Aorta (tissue), 5 donors: Measurements from ENCODE around the gene AP4S1. TPM values are rescaled to one million over a fixed set of nuclear protein-coding genes. Genes with fewer than 3 reads are reported as not detected.
"Not testable (repeated sequence)": the region's sequence is repeated elsewhere in the genome, so short reads cannot be mapped to it uniquely, and the experiment has no call there.

Experiments
- ATAC-seq: fragments of 200-7000 bp; cut with Tn5 transposase; one replicate; pipeline ENCODE4 v1.9.1; 2022; ENCODE audit warnings: moderate library complexity; ENCODE audit not compliant: low FRiP score
- DNase-seq, 2 donors: peaks; one replicate each; pipeline ENCODE4 v3.0.0-alpha.2; 2020
- H3K27ac ChIP-seq, 2 donors: one replicate each; pipeline ENCODE4 v1.5.1; 2013; ENCODE audit warnings: low read length in 2 of 2, mild to moderate bottlenecking in 2 of 2, moderate library complexity in 2 of 2, control low read depth in 1 of 2, inconsistent platforms in 1 of 2, low read depth in 1 of 2
- H3K27me3 ChIP-seq, 2 donors: one replicate each; pipeline ENCODE4 v1.6.1; 2013; ENCODE audit warnings: control low read depth in 1 of 2, low read length in 1 of 2, mild to moderate bottlenecking in 1 of 2, moderate library complexity in 1 of 2; ENCODE audit not compliant: insufficient read depth in 2 of 2, control insufficient read depth in 1 of 2
- H3K36me3 ChIP-seq, 2 donors: one replicate each; pipeline ENCODE4 v1.6.1; 2013; ENCODE audit warnings: control low read depth in 1 of 2, low read length in 1 of 2, mild to moderate bottlenecking in 1 of 2; ENCODE audit not compliant: insufficient read depth in 2 of 2, control insufficient read depth in 1 of 2
- H3K4me1 ChIP-seq, 2 donors: one replicate each; pipeline ENCODE4 v1.6.1; 2013; ENCODE audit warnings: low read length in 2 of 2, control low read depth in 1 of 2, mild to moderate bottlenecking in 1 of 2, moderate library complexity in 1 of 2; ENCODE audit not compliant: insufficient read depth in 2 of 2, control insufficient read depth in 1 of 2
- H3K4me3 ChIP-seq, 2 donors: one replicate each; pipeline ENCODE4 v1.5.1; 2013; ENCODE audit warnings: low read length in 2 of 2, control low read depth in 1 of 2, mild to moderate bottlenecking in 1 of 2
- H3K9me3 ChIP-seq: one replicate; pipeline ENCODE4 v1.6.1; 2013; ENCODE audit warnings: mild to moderate bottlenecking, low read length; ENCODE audit not compliant: control insufficient read depth
- WGBS, 2 donors: extraction: QIAGEN DNeasy Blood & Tissue Kit; methylation state at CpG; one replicate each; pipeline ENCODE4 v1.1.7; 2013; 5-methylcytosine and 5-hydroxymethylcytosine counted together
- intact Hi-C, 2 donors: fragments of 100-400 bp; cut with DNase I; formaldehyde crosslinking; loops; one replicate each; pipeline versions ENCODE4 v1.14.2 to v1.15.0; 2022
- polyA plus RNA-seq, 2 donors: library from polyadenylated mRNA; stranded (reverse); fragments of 200-250 nt; gene quantifications; one replicate each; pipeline ENCODE4 v1.2.3, GENCODE V29; 2013
- total RNA-seq, 2 donors: library from RNA; stranded (reverse); fragmentation: NEBNext Ultra II Directional; extraction: Animal tissue kit (Norgen Biotek cat#: 25700); gene quantifications; one replicate each; pipeline ENCODE4 v1.2.1, GENCODE V29; 2021
- donor health status: healthy with polysubstance abuse.
- donor health status: Bipolar disorder and iron deficiency.
- donor health status: DM: no; HTN: no; CAD: no.
- donor health status: DM: no; HTN: no; CAD: no.
- donor health status: DM: yes; HTN: yes; CAD: no.

The AP4S1 gene
- total and polyA plus RNA-seq, 4 donors, result 7.1 to 20.2 (median 9.9) TPM

GRCh38 chr14:31080484-31080883 lies 55.0 kb downstream of the AP4S1 start:
- DNase-seq, result no peak
- no peaks in the 10 kb centered on the region for H3K36me3 ChIP-seq
- no peaks in the 10 kb centered on the region for H3K9me3 ChIP-seq
- H3K27ac ChIP-seq, result no peak overlapping the region
- no peaks in the 10 kb centered on the region for H3K27me3 ChIP-seq
- no peak for ATAC-seq
- no peak overlapping the region for H3K4me3 ChIP-seq
- peaks cover 3 to 5% of the 10 kb centered on the region in 2 donors for H3K4me1 ChIP-seq
- intact Hi-C loops, result loop anchor here (5.0 kb wide), 3 partner anchors 53 to 103 kb away; partner anchors contain the start of genes AP4S1 (in 1 of the 2) and STRN3 (in 1 of the 2)
- WGBS, 2 donors, result 89% methylated on average over 4 of the region's 4 CpGs

- 74 to 80% methylated on average over 3 of the region's 3 CpGs for WGBS, 2 donors
- no peak for DNase-seq
- H3K9me3 ChIP-seq, result no peaks in the 10 kb centered on the region
- H3K27me3 ChIP-seq, result no peaks in the 10 kb centered on the region
- intact Hi-C loops, result loop anchor here (5.0 kb wide), 3 partner anchors 56 to 106 kb away; partner anchors contain the start of genes AP4S1 (in 1 of the 2) and STRN3 (in 1 of the 2)
- H3K4me1 ChIP-seq, result no peaks in the 10 kb centered on the region
- no peak overlapping the region for H3K4me3 ChIP-seq
- H3K36me3 ChIP-seq, result no peaks in the 10 kb centered on the region
- H3K27ac ChIP-seq, result no peak overlapping the region
- no peak for ATAC-seq
Measured at GRCh38 chr14:31083781-31084180, 58.3 kb downstream of the AP4S1 start.

GRCh38 chr14:31084385-31084784 lies 58.9 kb downstream of the AP4S1 start:
- Histone ChIP-seq H3K36me3 (no peaks in the 10 kb centered on the region), H3K27ac (no peak overlapping the region), H3K4me1 (no peaks in the 10 kb centered on the region), H3K9me3 (no peaks in the 10 kb centered on the region), H3K27me3 (no peaks in the 10 kb centered on the region), H3K4me3 (no peak overlapping the region)
- DNase-seq (no peak), ATAC-seq (no peak)
- 63 to 72% methylated on average over 5 of the region's 5 CpGs for whole genome bisulfite sequencing, 2 donors
- intact Hi-C loops, result loop anchor here (5.0 kb wide), 3 partner anchors 57 to 107 kb away; partner anchors contain the start of genes AP4S1 (in 1 of the 2) and STRN3 (in 1 of the 2)

GRCh38 chr14:31085027-31085426 lies 59.6 kb downstream of the AP4S1 start:
- Histone ChIP-seq H3K4me1 (no peaks in the 10 kb centered on the region), H3K4me3 (no peak overlapping the region), H3K27ac (no peak overlapping the region), H3K9me3 (no peaks in the 10 kb centered on the region), H3K36me3 (no peaks in the 10 kb centered on the region), H3K27me3 (no peaks in the 10 kb centered on the region)
- 96 to 100% methylated on average over 3 of the region's 3 CpGs for WGBS, 2 donors
- no peak for DNase-seq
- intact Hi-C loops, result no loop called here
- no peak for ATAC-seq

- H3K27me3 ChIP-seq, H3K9me3 ChIP-seq, H3K4me1 ChIP-seq, H3K36me3 ChIP-seq, H3K4me3 ChIP-seq, ATAC-seq, DNase-seq, H3K27ac ChIP-seq, intact Hi-C loops: not testable (repeated sequence)
- 93 to 94% methylated on average over 9 of the region's 9 CpGs for WGBS, 2 donors
Measured at GRCh38 chr14:31086466-31086865, 61.0 kb downstream of the AP4S1 start.

- WGBS, 2 donors, result 61 to 65% methylated on average over 5 of the region's 5 CpGs
- H3K4me3 ChIP-seq, result no peak overlapping the region
- intact Hi-C loops, result no loop called here
Measured at GRCh38 chr14:31090883-31091764, 65.7 kb downstream of the AP4S1 start.

GRCh38 chr14:31092160-31092708 lies 66.8 kb downstream of the AP4S1 start:
- intact Hi-C loops, result no loop called here
- H3K27ac ChIP-seq, result no peak overlapping the region
- ATAC-seq, result no peak
- H3K9me3 ChIP-seq, result no peaks in the 10 kb centered on the region
- no peaks in the 10 kb centered on the region for H3K27me3 ChIP-seq
- peaks cover 0 to 3% of the 10 kb centered on the region in 2 donors for H3K4me1 ChIP-seq
- H3K4me3 ChIP-seq, result no peak overlapping the region
- no peaks in the 10 kb centered on the region for H3K36me3 ChIP-seq
- DNase-seq, result no peak
- WGBS, 2 donors, result 67 to 76% methylated on average over 2 of the region's 2 CpGs

More at GRCh38 chr14:31090883-31091764, 65.7 kb downstream of the AP4S1 start:
- ATAC-seq, result peak; percentile 86
- no peaks in the 10 kb centered on the region for H3K27me3 ChIP-seq
- peaks cover 0 to 3% of the 10 kb centered on the region in 2 donors for H3K4me1 ChIP-seq
- H3K9me3 ChIP-seq, result no peaks in the 10 kb centered on the region
- no peak for DNase-seq
- no peak overlapping the region for H3K27ac ChIP-seq
- no peaks in the 10 kb centered on the region for H3K36me3 ChIP-seq

- H3K36me3 ChIP-seq, H3K27me3 ChIP-seq, intact Hi-C loops, DNase-seq, H3K4me3 ChIP-seq, H3K27ac ChIP-seq, H3K9me3 ChIP-seq, H3K4me1 ChIP-seq, ATAC-seq: not testable (repeated sequence)
- WGBS, 2 donors, result 81 to 88% methylated on average over 10 of the region's 10 CpGs
Measured at GRCh38 chr14:31093884-31094839, 68.7 kb downstream of the AP4S1 start.
